ENCODE results near the gene SMYD3. TPM values are rescaled to one million over a fixed set of nuclear protein-coding genes. Genes with fewer than 3 reads are reported as not detected.

SMYD3 gene
- total RNA-seq, 1 experiment from 2014 or later, result 17.4 TPM

- Histone ChIP-seq H3K4me1 (ENCODE audit: control insufficient read depth, insufficient read depth, low read length) (no peaks in the 10 kb centered on the region), H3K27me3 (ENCODE audit: control insufficient read depth, insufficient read depth, low read length) (no peaks in the 10 kb centered on the region; the same call in 1 of the 2 replicates), H3K36me3 (ENCODE audit: control insufficient read depth, insufficient read depth, low read length) (no peaks in the 10 kb centered on the region), H3K9me3 (ENCODE audit: control insufficient read depth, insufficient read depth, low read depth, low read length) (peaks cover 5% of the 10 kb centered on the region; the same call in 1 of the 2 replicates), H3K27ac (ENCODE audit: low read length) (no peak overlapping the region), H3K4me3 (ENCODE audit: low read depth in 2 of 2, low read length in 2 of 2) (no peak overlapping the region)
- ATAC-seq, result no peak
- TF ChIP-seq CTCF (IDR thresholded peaks at IDR 0.05), result no peak
- TF ChIP-seq TCF7L2 (IDR thresholded peaks at IDR 0.05; ENCODE audit: low read depth, low read length), result no peak
- TF ChIP-seq POLR2AphosphoS5 (IDR thresholded peaks at IDR 0.05; ENCODE audit: low read depth, low read length), result no peak
- no peak for TF ChIP-seq SIN3A (IDR thresholded peaks at IDR 0.05; ENCODE audit: borderline replicate concordance, insufficient read depth, low read depth, low read length)
- no peak for TF ChIP-seq REST (IDR thresholded peaks at IDR 0.05; ENCODE audit: insufficient read depth in 1 of 2, low read depth in 2 of 2, low read length in 1 of 2)
- CTCF ChIA-PET, result no interaction called here
- POLR2A ChIA-PET, result no interaction called here
- intact Hi-C loops (cut with micrococcal nuclease; ENCODE audit: unreplicated experiment) (no loop called here), in situ Hi-C loops (cut with HindIII; ENCODE audit: low pct_unique_long_range_greater_than_20kb, low sequenced_read_pairs) (no loop called here)
- no TSS peak for BruUV-seq (replicated peaks)
- no peak for DNase-seq (ENCODE audit: low read depth, low spot score)
These were observed 19.3 kb upstream of the SMYD3 start for GRCh38 chr1:246526380-246526779.

- peaks cover 4% of the 10 kb centered on the region; the same call in 1 of the 2 replicates for H3K9me3 ChIP-seq (ENCODE audit: control insufficient read depth, insufficient read depth, low read depth, low read length)
- intact Hi-C loops (cut with micrococcal nuclease; ENCODE audit: unreplicated experiment), result no loop called here
- ATAC-seq (no peak), DNase-seq (ENCODE audit: low read depth, low spot score) (no peak)
- no peak overlapping the region for H3K27ac ChIP-seq (ENCODE audit: low read length)
- H3K4me3 ChIP-seq (ENCODE audit: low read depth in 2 of 2, low read length in 2 of 2), result no peak overlapping the region
- CTCF ChIA-PET, result no interaction called here
- no peaks in the 10 kb centered on the region for H3K36me3 ChIP-seq (ENCODE audit: control insufficient read depth, insufficient read depth, low read length)
- no peaks in the 10 kb centered on the region; the same call in 1 of the 2 replicates for H3K27me3 ChIP-seq (ENCODE audit: control insufficient read depth, insufficient read depth, low read length)
- no TSS peak for BruUV-seq (replicated peaks)
- POLR2A ChIA-PET, result no interaction called here
- in situ Hi-C loops (cut with HindIII; ENCODE audit: low pct_unique_long_range_greater_than_20kb, low sequenced_read_pairs), result no loop called here
- TF ChIP-seq TCF7L2 (IDR thresholded peaks at IDR 0.05; ENCODE audit: low read depth, low read length) (no peak), CTCF (IDR thresholded peaks at IDR 0.05) (no peak), REST (IDR thresholded peaks at IDR 0.05; ENCODE audit: insufficient read depth in 1 of 2, low read depth in 2 of 2, low read length in 1 of 2) (no peak), SIN3A (IDR thresholded peaks at IDR 0.05; ENCODE audit: borderline replicate concordance, insufficient read depth, low read depth, low read length) (no peak), POLR2AphosphoS5 (IDR thresholded peaks at IDR 0.05; ENCODE audit: low read depth, low read length) (no peak)
- no peaks in the 10 kb centered on the region for H3K4me1 ChIP-seq (ENCODE audit: control insufficient read depth, insufficient read depth, low read length)
These were observed 12.4 kb upstream of the SMYD3 start for GRCh38 chr1:246519514-246519913.

Data from Panc1 (cell line).